Measurements from ENCODE around the gene FAM181B. TPM values are rescaled to one million over a fixed set of nuclear protein-coding genes. Genes with fewer than 3 reads are reported as not detected.

The FAM181B gene
- polyA plus RNA-seq, 2 of the 4 experiments (the other 2 are of a cell fraction), result 0.01 TPM; not detected in 1

DNA sequence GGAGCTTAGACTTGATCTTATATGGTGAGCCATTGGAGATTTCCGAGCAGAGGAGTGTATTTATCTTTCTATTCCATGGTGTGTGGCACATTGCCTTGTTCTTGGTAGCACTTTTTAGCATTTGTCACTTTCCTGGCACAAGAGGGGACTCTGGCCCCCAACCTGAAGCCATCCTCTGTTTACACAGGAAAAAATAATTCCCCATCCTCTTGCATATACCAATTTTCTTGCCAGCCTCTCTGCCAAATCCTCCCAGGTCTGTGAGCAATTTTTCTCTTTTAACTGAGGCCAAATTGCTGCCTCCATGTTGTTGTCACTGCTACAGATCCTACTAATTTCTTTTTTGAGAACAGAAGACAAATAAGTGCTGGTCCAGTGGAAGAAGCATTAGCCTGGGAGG, 20.3 kb upstream of the FAM181B start:
- ATAC-seq (no peak), DNase-seq (ENCODE audit: low read depth in 1 of 2, low spot score in 1 of 2) (no peak), FAIRE-seq (no peak)
- no peaks in the 10 kb centered on the region for H3K9me3 ChIP-seq
- H3K4me3 ChIP-seq, result no peak overlapping the region
- no peak overlapping the region for H3K27ac ChIP-seq
- TF ChIP-seq POLR2AphosphoS2 (conservative IDR thresholded peaks at IDR 0.05; ENCODE audit: low read length) (no peak), FOSB (CRISPR knock-in tag; IDR thresholded peaks at IDR 0.05) (no peak), CBX8 (IDR thresholded peaks at IDR 0.05) (no peak)
- TF ChIP-seq, protein P1, sequence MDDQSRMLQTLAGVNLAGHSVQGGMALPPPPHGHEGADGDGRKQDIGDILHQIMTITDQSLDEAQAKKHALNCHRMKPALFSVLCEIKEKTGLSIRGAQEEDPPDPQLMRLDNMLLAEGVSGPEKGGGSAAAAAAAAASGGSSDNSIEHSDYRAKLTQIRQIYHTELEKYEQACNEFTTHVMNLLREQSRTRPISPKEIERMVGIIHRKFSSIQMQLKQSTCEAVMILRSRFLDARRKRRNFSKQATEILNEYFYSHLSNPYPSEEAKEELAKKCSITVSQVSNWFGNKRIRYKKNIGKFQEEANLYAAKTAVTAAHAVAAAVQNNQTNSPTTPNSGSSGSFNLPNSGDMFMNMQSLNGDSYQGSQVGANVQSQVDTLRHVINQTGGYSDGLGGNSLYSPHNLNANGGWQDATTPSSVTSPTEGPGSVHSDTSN (IDR thresholded peaks at IDR 0.05), result no peak
- CTCF ChIA-PET, result no interaction called here
- H3K4me1 ChIP-seq, result no peaks in the 10 kb centered on the region
- no peak overlapping the region for H3K4me2 ChIP-seq
- whole genome bisulfite sequencing (ENCODE audit: missing lambda C conversion rate), result 0% methylated on average over 1 of the region's 1 CpG
- POLR2A ChIA-PET, result no interaction called here

DNA sequence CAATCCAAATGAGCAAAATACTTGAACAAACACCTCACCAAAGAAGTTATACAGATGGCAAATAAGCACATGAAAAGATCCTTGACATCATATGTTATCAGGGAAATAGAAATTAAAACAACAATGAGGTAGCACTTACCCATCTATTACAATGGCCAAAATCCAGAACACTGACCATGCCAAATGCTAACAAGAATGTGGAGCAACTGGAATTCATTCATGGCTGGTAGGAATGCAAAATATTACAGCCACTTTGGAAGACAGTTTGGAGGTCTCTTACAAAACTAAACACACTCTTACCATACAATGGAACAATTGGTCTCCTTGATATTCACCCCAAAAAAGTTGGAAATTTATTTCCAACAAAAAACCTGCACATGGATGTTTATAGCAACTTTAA, 19.1 kb upstream of the FAM181B start:
- no peaks in the 10 kb centered on the region for H3K4me1 ChIP-seq
- ATAC-seq (no peak), FAIRE-seq (no peak), DNase-seq (ENCODE audit: low read depth in 1 of 2, low spot score in 1 of 2) (no peak)
- no peak overlapping the region for H3K27ac ChIP-seq
- H3K4me2 ChIP-seq, result no peak overlapping the region
- ChIA-PET CTCF (no interaction called here), POLR2A (no interaction called here)
- TF ChIP-seq CHD4 (IDR thresholded peaks at IDR 0.05; ENCODE audit: borderline replicate concordance), result no peak
- TF ChIP-seq JUN (IDR thresholded peaks at IDR 0.05), result no peak
- no peak for TF ChIP-seq POLR2AphosphoS2 (conservative IDR thresholded peaks at IDR 0.05; ENCODE audit: low read length)
- TF ChIP-seq ZC3H11A (IDR thresholded peaks at IDR 0.05), result no peak
- TF ChIP-seq, protein P2, sequence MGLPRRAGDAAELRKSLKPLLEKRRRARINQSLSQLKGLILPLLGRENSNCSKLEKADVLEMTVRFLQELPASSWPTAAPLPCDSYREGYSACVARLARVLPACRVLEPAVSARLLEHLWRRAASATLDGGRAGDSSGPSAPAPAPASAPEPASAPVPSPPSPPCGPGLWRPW (IDR thresholded peaks at IDR 0.05), result no peak
- TF ChIP-seq HOXA7 (CRISPR knock-in tag; IDR thresholded peaks at IDR 0.05), result no peak
- H3K4me3 ChIP-seq, result no peak overlapping the region
- no peaks in the 10 kb centered on the region for H3K9me3 ChIP-seq

DNA sequence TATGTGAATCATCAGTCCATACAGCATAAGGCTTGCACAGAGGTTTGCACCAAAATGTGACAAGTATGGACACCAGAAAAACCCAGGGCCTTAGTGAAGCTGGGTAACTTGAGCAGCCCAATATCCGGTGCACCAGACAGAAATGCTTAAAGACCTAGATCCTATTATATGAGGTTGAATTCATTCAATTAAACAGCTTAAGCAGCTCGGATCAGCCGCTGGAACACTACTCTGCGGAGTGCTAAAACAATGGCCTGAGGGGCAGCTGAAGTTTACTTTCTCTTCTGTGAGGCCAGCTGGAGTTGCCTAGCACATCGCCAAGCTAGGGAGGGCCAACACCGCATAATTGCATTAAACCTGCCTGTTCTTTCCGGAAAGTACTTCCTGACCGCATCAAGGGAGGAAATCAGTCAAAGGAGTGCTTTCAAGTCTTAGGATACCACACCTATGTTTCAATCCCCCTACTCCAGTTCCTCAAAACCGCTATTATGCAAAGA, 17.0 kb upstream of the FAM181B start:
- 62% methylated on average over 9 of the region's 9 CpGs for WGBS (ENCODE audit: missing lambda C conversion rate)
- ChIA-PET CTCF (interaction anchor here (1.4 kb wide), 1 partner anchor 117 kb away, joined by 4 read pairs; no protein-coding TSS in a partner anchor), POLR2A (no interaction called here)
- no peak overlapping the region for H3K27ac ChIP-seq
- no peak overlapping the region for H3K4me3 ChIP-seq
- no peak for ATAC-seq
- TF ChIP-seq CHD4 (IDR thresholded peaks at IDR 0.05; ENCODE audit: borderline replicate concordance) (no peak), EHF (CRISPR knock-in tag; IDR thresholded peaks at IDR 0.05) (no peak), CBX2 (IDR thresholded peaks at IDR 0.05; ENCODE audit: borderline replicate concordance, low read depth) (no peak), HDAC2 (IDR thresholded peaks at IDR 0.05) (no peak), ESRRA (IDR thresholded peaks at IDR 0.05; ENCODE audit: borderline replicate concordance, low read length) (no peak), POLR2AphosphoS2 (conservative IDR thresholded peaks at IDR 0.05; ENCODE audit: low read length) (no peak), JUN (IDR thresholded peaks at IDR 0.05) (no peak), MYC (IDR thresholded peaks at IDR 0.05; ENCODE audit: borderline replicate concordance, low read length) (no peak), EHMT2 (IDR thresholded peaks at IDR 0.05; ENCODE audit: low read depth) (no peak), HOXA7 (CRISPR knock-in tag; IDR thresholded peaks at IDR 0.05) (no peak), HOXB13 (CRISPR knock-in tag; IDR thresholded peaks at IDR 0.05; ENCODE audit: low read depth) (no peak), NR3C1 (IDR thresholded peaks at IDR 0.05) (no peak)
- TF ChIP-seq, protein P1 (IDR thresholded peaks at IDR 0.05), result no peak
- H3K9me3 ChIP-seq, result no peaks in the 10 kb centered on the region
- no peak for DNase-seq (ENCODE audit: low read depth in 1 of 2, low spot score in 1 of 2)
- no peaks in the 10 kb centered on the region for H3K4me1 ChIP-seq
- FAIRE-seq, result no peak
- H3K4me2 ChIP-seq, result no peak overlapping the region

DNA sequence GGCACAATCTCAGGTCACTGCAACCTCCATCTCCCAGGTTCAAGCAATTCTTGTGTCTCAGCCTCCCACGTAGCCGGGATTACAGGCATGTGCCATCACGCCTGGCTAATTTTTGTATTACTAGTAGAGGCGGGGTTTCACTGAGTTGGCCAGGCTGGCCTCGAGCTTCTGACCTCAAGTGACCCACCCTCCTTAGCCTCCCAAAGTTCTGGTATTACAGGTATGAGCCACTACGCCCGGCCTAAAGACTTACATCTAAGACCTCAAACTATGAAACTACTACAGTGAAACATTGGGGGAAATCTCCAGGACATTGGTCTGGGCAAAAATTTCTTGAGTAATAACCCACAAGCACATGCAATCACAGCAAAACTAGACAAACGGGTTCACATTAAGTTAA, 13.8 kb upstream of the FAM181B start:
- Histone ChIP-seq H3K27ac (no peak overlapping the region), H3K4me2 (no peak overlapping the region)
- TF ChIP-seq FOXS1 (CRISPR knock-in tag; IDR thresholded peaks at IDR 0.05) (no peak), CBX8 (IDR thresholded peaks at IDR 0.05) (no peak), MAFK (IDR thresholded peaks at IDR 0.05; ENCODE audit: partially characterized antibody) (no peak), ZNF302 (CRISPR knock-in tag; IDR thresholded peaks at IDR 0.05) (no peak)
- TF ChIP-seq, protein P3, sequence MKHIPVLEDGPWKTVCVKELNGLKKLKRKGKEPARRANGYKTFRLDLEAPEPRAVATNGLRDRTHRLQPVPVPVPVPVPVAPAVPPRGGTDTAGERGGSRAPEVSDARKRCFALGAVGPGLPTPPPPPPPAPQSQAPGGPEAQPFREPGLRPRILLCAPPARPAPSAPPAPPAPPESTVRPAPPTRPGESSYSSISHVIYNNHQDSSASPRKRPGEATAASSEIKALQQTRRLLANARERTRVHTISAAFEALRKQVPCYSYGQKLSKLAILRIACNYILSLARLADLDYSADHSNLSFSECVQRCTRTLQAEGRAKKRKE (CRISPR knock-in tag; IDR thresholded peaks at IDR 0.05; ENCODE audit: low read depth), result no peak
- TF ChIP-seq, protein P4, sequence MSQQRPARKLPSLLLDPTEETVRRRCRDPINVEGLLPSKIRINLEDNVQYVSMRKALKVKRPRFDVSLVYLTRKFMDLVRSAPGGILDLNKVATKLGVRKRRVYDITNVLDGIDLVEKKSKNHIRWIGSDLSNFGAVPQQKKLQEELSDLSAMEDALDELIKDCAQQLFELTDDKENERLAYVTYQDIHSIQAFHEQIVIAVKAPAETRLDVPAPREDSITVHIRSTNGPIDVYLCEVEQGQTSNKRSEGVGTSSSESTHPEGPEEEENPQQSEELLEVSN (IDR thresholded peaks at IDR 0.05; ENCODE audit: borderline replicate concordance, low read depth), result no peak
- TF ChIP-seq, protein P5, sequence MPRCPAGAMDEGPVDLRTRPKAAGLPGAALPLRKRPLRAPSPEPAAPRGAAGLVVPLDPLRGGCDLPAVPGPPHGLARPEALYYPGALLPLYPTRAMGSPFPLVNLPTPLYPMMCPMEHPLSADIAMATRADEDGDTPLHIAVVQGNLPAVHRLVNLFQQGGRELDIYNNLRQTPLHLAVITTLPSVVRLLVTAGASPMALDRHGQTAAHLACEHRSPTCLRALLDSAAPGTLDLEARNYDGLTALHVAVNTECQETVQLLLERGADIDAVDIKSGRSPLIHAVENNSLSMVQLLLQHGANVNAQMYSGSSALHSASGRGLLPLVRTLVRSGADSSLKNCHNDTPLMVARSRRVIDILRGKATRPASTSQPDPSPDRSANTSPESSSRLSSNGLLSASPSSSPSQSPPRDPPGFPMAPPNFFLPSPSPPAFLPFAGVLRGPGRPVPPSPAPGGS (IDR thresholded peaks at IDR 0.05), result no peak
- TF ChIP-seq, protein P2 (IDR thresholded peaks at IDR 0.05), result no peak
- TF ChIP-seq, protein P6, sequence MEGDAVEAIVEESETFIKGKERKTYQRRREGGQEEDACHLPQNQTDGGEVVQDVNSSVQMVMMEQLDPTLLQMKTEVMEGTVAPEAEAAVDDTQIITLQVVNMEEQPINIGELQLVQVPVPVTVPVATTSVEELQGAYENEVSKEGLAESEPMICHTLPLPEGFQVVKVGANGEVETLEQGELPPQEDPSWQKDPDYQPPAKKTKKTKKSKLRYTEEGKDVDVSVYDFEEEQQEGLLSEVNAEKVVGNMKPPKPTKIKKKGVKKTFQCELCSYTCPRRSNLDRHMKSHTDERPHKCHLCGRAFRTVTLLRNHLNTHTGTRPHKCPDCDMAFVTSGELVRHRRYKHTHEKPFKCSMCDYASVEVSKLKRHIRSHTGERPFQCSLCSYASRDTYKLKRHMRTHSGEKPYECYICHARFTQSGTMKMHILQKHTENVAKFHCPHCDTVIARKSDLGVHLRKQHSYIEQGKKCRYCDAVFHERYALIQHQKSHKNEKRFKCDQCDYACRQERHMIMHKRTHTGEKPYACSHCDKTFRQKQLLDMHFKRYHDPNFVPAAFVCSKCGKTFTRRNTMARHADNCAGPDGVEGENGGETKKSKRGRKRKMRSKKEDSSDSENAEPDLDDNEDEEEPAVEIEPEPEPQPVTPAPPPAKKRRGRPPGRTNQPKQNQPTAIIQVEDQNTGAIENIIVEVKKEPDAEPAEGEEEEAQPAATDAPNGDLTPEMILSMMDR (IDR thresholded peaks at IDR 0.05), result no peak

More for the DNA sequence above, 13.8 kb upstream of the FAM181B start:
- no peaks in the 10 kb centered on the region for H3K9me3 ChIP-seq
- H3K4me3 ChIP-seq, result no peak overlapping the region
- no peak for ATAC-seq
- no peak for DNase-seq (ENCODE audit: low read depth in 1 of 2, low spot score in 1 of 2)
- WGBS (ENCODE audit: missing lambda C conversion rate), result 30% methylated on average over 7 of the region's 8 CpGs
- no peak for FAIRE-seq
- ChIA-PET POLR2A (no interaction called here), CTCF (no interaction called here)
- H3K4me1 ChIP-seq, result no peaks in the 10 kb centered on the region
